Measurements from ENCODE around the gene NT5C3A.

The NT5C3A gene

DNA sequence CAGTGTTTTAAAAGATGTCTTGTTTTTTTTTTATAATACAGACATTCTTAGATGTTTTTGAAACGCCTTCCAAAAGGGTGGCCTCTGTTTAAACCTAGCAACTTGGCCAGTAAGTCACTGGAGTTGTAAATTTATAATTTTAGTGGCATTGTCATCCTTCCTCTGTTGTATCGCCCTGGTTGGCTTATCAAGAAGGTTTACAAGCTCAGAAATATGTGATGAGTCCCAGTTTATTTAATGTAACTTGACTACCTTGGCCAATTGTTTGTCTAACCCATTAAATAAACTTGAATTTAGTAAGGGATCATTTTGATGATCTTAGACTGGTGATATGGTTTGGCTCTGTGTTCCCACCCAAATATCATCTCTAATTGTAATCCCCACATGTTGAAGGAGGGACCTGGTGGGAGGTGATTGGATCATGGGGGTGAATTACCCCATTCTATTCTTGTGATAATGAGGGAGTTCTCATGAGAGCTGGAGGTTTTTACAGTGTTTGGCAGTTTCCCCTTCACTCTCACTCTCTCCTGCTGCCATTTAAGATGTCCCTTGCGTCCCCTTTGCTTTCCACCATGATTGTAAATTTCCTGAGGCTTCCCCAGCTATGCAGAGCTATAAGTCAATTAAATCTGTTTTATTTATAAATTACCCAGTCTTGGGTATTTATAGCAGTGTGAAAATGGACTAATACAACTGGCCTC lies 13.4 kb upstream of the NT5C3A start:
- no peak for DNase-seq (ENCODE audit: low spot score)

DNA sequence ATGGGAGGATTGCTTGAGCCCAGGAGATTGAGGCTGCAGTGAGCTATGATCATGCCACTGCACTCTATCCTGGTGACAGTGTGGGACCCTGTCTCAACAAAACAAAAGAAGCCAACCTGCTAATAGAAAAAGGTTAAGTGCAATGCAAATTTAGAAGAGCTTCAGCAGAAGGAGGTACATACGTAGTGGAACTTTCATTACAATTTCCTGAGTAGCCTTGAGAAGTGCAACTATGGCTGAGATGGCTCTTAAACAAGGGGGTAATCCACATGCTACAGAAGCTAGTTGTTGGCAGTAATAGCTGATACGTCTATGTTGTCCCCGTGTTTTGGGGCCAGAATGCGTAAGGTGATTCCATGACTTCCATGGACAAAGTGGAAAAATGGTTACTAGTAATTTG lies 10.7 kb upstream of the NT5C3A start:
- DNase-seq (ENCODE audit: low spot score), result no peak

DNA sequence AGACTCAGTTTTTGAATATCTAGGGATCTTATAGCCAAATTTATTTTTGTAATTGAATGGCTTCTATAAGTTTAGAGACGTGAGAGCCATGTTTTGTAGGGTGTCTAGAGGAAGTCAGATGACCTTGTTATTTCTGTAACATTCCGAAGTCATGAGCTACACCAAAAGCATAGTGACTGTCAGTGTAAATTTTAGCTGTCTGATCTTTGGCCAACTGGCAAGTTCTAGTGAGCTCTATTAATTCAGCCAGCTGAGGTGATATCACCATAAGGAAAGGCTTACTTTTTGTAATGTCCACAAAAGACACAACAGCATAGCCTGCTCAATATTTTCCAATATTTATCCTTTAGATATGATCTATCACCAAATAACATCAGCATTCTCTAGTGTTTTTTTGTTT lies 9.9 kb upstream of the NT5C3A start:
- DNase-seq (ENCODE audit: low spot score), result no peak

DNA sequence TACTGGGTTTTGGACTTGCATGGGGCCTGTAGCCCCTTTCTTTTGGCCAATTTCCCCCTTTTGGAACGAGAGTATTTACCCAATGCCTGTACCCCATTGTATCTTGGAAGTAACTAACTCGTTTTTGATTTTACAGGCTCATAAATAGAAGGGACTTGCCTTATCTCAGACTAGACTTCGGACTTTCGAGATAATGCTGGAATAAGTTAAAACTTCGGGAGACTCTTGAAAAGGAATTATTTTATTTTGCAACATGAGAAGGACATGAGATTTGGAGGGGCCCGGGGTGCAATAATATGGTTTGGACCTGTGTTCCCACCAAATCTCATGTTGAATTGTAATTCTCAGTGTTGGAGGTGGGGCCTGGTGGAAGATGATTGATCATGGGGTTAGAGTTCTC lies 8.3 kb upstream of the NT5C3A start:
- no peak for DNase-seq (ENCODE audit: low spot score)

DNA sequence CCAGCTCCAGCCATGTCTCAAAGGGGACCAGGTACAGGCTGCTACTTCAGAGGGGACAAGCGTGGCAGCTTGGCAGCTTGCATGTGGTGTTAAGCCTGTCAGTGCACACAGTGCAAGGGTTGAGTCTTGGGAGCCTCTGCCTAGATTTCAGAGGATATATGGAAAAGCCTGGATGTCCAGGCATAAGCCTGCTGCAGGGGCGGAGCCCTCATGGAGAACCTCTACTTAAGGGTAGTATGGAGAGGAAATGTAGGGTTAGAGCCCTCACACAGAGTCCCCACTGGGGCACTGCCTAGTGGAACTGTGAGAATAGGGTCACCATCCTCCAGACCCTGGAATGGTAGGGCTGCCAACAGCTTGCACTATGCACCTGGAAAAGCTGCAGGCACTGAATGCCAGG lies 7.7 kb upstream of the NT5C3A start:
- DNase-seq (ENCODE audit: low spot score), result no peak

DNA sequence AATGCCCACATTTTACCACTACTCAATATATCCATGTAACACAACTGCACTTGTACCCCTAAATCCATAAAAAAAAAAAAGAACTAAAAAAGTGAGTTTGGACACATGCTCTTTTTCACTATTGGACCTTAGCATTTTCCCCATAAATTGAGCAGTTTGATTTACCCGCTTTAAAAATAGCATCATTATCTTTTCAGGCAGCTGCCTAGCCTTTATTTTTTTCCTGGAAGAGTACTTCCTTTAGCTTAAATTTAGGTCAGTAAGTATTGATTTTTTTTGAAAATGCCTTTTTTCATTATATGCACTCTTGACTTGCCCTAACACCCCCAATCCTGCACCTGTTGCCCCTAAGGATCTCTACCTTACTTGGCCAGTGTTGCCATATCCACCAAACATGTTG lies 5.3 kb upstream of the NT5C3A start:
- DNase-seq (ENCODE audit: low spot score), result no peak

DNA sequence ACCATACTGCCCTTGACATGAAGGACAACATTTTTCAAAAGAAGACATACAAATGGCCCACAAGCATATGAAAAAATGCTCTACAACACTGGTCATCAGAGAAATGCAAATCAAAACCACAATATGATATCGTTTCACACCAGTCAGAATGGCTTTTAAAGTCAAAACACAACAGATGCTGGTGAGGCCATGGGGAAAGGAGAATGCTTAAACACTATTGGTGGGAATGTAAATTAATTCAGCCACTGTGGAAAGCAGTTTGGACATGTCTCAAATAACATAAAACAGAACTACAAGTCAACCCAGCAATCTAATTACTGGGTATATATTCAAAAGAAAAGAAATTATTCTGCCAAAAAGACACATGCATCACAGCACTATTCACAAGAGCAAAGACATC lies 4.2 kb upstream of the NT5C3A start:
- no peak for DNase-seq (ENCODE audit: low spot score)

DNA sequence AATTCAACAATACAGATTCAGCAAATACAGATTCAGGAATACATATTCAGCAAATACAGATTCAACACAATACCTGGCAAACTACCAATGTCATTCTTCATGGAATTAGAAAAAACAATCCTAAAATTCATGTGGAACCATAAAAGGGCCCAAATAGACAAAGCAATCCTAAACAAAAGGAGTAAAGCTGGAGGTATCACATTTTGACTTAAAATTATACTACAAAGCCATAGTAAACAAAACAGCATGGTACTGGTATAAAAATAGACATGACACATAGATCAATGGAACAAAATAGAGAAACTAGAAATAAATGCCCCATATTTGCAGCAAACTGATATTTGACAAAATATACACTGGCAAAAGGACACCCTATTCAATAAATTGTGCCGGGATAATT lies 3.4 kb upstream of the NT5C3A start:
- no peak for DNase-seq (ENCODE audit: low spot score)

DNA sequence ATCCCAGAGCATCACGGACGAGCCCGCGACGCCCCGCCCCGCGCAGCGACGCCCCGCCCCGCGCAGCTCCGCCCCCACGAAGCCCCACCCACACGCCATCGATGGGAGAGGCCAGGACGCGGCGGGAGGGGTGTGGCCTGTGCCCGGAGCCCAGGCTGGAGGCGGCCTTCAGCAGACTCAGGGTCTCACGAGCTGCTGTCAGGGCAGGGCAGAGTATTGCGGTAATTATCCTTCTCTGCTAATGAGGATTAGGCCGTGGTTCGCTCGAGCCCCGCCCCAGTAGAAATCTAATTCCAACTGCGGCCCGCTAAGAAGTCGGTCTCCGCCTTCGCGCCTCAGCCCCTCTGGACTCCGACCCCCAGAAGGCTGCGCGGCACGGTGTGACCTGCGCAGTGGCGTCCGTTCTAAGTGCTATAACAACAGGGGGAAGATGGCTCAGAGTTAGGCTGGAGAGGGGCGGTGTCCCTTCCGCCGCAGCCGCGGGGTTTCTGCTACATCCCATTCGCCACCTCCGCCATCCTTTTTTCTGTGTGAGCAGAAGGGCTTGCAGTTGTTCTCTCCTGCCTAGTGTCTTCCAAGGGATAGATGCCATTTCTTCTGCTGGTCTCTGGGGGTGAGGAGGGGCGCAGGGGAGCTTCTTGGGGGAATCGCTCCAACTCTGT lies 337 bp upstream of the NT5C3A start:
- peak; percentile 89 for DNase-seq (ENCODE audit: low spot score)

DNA sequence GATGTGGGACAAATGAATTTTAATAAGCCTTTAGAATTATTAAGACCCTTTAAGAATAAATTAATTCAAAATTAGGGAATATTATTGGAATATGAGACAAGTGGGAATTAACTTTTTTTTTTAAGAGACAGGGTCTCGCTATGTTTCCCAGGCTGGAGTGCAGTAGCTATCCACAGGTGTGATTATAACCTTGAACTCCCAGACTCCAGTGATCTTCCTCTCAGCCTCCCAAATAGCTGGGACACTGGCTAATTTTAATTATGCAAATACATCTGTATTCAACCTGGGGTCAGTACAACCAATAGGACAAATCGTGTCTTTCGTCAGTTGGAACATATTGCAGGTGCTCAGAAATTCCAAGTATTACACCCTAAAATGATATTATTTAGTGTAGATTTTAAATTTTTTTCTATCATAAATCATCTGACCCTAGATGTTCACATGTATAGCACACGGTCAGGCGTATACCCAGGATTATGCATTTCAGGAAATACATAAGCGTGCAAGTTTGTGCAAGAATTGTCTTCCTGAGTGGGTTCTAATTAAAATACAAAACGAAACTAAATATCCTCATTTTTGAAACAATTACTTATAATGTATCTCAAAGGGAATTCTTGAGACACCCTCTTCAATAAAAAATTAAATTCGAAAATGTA lies 1.2 kb downstream of the NT5C3A start:
- no peak for DNase-seq (ENCODE audit: low spot score)

DNA sequence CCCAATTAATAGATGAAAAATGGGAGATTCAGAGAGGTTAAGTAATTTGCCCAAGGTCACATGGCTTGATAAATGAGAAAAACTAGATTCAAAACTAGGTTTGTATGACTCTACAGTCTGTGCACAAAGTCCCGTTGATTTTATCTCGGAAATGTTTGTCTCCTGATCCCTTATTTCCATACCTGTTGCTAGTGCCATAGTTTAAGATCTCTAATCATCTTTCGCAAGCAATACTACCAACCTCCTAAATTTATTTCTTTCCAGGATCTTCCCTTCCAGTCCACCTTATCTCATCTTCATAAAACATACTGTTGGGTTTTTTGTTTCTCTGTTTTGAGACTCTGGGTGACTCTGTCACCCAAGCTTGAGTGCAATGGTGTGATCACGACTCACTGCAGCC lies 2.9 kb downstream of the NT5C3A start:
- DNase-seq (ENCODE audit: low spot score), result no peak

DNA sequence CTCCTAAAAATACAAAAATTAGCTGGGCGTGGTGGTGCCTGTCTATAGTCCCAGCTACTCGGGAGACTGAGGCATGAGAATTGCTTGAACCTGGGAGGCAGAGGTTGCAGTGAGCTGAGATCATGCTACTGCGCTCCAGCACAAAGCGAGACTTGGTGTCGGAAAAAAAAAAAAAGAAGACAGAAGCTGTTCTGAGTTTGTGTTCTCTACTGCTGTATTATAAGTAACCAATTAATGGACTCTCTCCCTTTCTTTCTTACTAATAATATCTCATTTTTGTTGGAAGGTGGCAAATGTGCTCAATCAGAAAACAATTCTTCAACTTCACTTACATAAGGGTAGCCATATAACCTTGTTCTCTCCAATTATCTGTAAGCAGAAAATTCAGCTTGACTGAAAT lies 7.4 kb downstream of the NT5C3A start:
- no peak for DNase-seq (ENCODE audit: low spot score)

DNA sequence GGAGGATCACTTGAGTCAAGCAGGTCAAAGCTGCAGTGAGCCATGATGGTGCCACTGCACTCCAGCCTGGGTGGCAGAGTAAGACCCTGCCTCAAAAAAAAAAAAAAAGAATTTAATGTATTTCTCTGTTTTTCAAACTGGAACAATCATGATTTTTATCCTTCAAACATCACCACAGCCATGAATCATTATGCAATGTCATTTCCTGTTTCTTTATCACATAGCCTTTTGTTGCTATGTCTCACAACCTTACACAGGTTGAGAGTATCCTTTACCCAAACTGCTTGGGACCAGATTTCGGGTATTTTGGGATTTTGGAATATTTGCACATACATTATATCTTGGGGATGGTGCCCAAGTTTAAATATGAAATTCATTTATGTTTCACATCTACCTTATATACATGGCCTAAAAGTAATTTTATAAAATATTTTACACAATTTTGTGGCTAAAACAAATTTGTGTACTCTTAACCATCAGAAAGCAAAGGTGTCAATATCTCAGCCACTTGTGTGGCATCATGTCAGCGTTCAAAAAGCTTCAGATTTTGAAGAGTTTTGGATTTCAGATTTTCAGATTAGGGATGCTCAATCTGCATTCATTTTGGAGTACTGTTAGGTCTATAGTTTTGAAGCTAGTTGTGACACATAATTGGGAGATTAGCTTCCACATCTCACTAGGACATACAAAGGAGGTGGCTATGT lies 8.2 kb downstream of the NT5C3A start:
- no peak for DNase-seq (ENCODE audit: low spot score)

DNA sequence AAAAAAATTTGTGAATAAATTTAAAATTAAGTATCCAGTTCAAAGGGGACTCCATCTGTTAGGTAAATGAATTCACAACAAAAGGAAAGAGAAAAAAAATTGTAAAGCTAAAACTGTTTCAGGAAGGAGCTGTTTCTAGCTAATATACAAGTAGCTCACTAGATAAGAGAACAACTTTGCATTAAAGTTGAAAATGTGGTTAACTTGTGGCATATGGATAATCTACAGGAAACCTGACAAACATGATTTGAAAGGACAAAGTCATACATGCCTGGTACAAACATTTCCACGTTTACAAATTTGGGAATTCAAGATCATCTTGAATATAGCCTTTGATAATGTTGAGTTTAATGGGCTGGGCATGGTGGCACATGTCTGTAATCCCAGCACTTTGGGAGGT lies 8.9 kb downstream of the NT5C3A start:
- no peak for DNase-seq (ENCODE audit: low spot score)

DNA sequence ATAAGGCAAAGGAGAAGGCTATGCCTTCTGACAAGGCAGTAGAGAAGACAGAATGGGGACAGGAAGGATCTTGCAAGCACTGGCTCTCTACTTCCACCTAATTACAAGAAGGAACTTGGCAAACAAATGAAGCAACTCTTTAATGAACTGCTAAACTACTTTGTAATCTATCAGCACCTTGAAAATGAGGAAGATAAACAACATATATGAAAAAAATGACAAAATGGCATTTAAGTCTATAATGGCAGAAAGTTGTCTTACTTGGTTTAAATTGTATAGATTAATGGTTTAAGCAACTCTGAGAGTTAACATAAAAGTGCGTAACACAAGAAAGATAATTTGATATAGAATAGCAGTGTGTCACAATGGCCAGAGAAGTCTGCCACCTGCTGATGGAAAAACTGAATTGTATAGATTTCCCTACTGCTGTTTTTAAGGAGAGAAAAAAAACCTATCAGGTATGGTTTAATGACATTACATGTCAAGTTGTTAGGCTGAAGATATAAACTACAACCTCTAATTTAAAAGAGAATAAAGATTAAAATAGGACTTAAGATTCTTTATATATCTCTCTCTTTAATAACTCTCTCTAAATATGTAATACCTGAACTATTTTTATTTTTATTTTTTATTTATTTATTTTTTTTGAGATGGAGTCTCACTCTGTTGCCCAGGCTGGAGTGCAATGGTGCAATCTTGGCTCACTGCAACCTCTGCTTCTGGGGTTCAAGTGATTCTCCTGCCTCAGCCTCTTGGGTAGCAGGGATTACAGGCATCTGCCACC lies 11.8 kb downstream of the NT5C3A start:
- DNase-seq (ENCODE audit: low spot score), result no peak

DNA sequence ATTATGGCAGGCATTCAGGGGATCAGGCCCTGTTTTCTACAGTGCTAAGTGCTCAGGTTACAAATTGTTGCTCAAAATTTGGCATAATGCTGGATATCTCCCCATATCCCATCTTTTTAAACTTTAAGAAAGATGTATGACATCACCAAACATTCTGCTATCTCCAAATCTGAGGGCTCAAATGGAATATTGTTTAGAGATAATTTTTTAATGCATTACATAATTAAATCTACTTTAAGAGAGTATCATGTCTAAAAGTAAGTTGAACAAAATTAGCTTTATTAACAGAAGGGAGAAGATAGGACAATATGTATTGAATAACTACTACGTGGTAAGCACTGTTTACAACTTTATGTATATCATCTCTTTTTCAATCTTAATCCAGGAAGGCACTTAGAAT lies 13.9 kb downstream of the NT5C3A start:
- DNase-seq (ENCODE audit: low spot score), result no peak

DNA sequence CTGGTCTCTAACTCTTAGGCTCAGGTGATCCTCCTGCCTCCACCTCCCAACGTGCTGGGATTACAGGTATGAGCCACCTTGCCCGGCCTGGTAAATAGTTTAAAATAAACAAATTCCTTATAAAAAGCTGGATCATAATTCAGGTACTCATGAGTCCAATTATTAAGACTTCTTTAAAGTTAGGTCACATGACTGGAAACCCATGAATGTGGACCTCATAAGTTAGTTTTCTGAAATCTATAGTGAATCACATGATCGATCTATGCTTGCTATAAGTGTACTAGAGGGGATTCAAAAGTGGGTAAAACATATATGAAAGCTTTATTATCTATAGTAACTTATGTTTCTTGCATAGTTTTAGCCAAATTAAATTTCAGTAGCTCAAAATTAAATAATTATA lies 14.3 kb downstream of the NT5C3A start:
- no peak for DNase-seq (ENCODE audit: low spot score)

DNA sequence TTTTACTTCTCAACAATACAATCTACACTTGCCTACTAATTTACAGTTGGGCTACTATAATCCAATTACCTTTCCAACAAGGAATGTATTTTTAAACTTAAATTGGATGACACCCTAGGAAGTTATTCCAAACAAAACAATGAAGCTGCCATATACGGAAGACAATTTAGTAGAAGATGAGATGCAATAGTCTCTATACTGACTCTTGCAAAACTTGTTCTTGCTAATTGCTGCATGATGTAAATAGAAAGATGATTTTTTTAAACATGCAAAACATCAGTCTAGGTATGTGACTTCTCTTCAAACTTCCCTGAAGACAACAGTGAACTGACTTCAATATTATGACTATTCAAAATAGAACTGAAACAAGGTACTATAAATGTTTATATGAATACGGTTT lies 17.6 kb downstream of the NT5C3A start:
- no peak for DNase-seq (ENCODE audit: low spot score)

DNA sequence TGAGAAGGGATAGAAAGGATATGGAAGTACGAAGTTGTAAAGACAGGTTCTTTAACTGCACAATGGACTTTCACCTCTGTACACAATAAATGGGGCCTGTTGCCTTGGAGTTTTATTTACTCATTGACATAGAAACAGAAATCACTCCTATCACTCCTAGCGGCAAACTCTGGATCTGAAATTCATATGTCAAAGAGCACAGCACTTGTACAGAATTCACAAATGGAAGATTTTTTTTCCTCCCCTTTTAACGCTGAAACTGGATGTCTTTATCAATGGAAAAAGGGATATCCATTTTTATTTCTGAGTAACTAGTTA lies 18.2 kb downstream of the NT5C3A start:
- peak; percentile 46 for DNase-seq (ENCODE audit: low spot score)

DNA sequence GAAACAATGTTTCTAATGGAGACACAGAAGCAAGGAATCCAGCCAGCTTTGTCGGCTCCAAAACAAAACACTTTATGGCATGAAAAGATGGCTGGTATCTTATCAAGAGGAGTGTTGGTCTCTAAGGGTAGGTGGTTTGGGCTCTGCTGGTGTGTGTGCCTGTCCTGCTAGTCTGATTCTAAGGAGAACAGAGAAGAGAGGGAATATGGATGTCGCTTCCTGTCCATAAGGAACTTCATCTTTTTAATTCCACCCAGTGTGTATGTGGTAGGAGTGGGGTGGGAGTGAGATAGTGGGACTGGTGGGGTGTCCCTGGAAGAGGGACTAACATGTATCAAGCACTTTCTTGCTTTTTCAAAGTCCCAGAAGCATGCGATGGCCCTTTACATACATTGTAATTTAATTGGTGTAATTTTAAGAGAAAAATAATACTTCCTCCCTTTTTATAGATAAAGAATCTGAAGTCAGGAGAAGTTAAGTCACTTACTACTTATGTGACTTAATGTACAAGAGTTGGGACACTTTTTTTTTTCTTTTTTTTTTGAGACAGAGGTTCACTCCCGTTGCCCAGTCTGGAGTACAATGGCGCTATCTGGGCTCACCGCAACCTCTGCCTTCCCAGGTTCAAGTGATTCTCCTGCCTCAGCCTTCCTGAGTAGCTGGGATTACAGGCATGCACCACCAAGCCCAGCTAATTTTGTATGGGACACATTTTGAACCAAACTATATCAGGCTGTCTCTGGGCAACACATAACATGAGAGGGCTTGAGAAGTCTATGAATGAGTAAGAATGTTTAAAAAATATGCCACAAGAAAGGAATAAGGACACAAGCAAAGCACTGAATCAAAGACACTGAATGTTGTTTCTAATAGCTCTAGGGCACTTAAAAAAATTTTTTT lies 18.8 kb downstream of the NT5C3A start:
- no peak for DNase-seq (ENCODE audit: low spot score)
